Smooth muscle cell (in vitro differentiated cells): ENCODE data around the gene LGMN. TPM values are rescaled to one million over a fixed set of nuclear protein-coding genes. Genes with fewer than 3 reads are reported as not detected.

Source experiments
- DNase-seq: peaks from one replicate; lab custom pipeline; 2025; ENCODE audit not compliant: unreplicated experiment; lab: John Stamatoyannopoulos, UW
- H2AFZ ChIP-seq: fragments of 200-600 bp; sonication (generic); 2 replicates; pipeline ENCODE4 v1.6.0; 2016; ENCODE audit warnings: antibody characterized with exemption, low read depth, mild to moderate bottlenecking
- H3F3A ChIP-seq: fragments of 200-600 bp; sonication (generic); 2 replicates; pipeline ENCODE4 v1.6.0; 2017; ENCODE audit warnings: antibody characterized with exemption, low read depth
- H3K27ac ChIP-seq: fragments of 200-600 bp; sonication (generic); 2 replicates; pipeline ENCODE4 v1.5.1; 2016; ENCODE audit warnings: low read depth, mild to moderate bottlenecking
- H3K27me3 ChIP-seq: fragments of 200-600 bp; sonication (generic); 2 replicates; pipeline ENCODE4 v1.6.1; 2016; ENCODE audit warnings: low read depth, mild to moderate bottlenecking
- H3K36me3 ChIP-seq: fragments of 200-600 bp; sonication (generic); 2 replicates; pipeline ENCODE4 v1.5.1; 2016; ENCODE audit warnings: low read depth
- H3K4me1 ChIP-seq: fragments of 200-600 bp; sonication (generic); 2 replicates; pipeline ENCODE4 v1.5.1; 2016; ENCODE audit warnings: low read depth
- H3K4me2 ChIP-seq: fragments of 200-600 bp; sonication (generic); 2 replicates; pipeline ENCODE4 v1.6.0; 2016; ENCODE audit warnings: mild to moderate bottlenecking
- H3K4me3 ChIP-seq: fragments of 200-600 bp; sonication (generic); 2 replicates; pipeline ENCODE4 v1.5.1; 2016; ENCODE audit warnings: mild to moderate bottlenecking
- H3K79me2 ChIP-seq: fragments of 200-600 bp; sonication (generic); 2 replicates; pipeline ENCODE4 v1.6.0; 2016; ENCODE audit warnings: low read depth, mild to moderate bottlenecking
- H3K9ac ChIP-seq: fragments of 200-600 bp; sonication (generic); 2 replicates; pipeline ENCODE4 v1.6.0; 2016; ENCODE audit warnings: low read depth
- H3K9me3 ChIP-seq: fragments of 200-600 bp; sonication (generic); replicated peaks from 2 replicates; pipeline ENCODE4 v1.5.1; 2016; ENCODE audit warnings: low read depth
- H4K20me1 ChIP-seq: fragments of 200-600 bp; sonication (generic); 2 replicates; pipeline ENCODE4 v1.6.0; 2016; ENCODE audit warnings: low read depth
- CTCF ChIP-seq: fragments of 200-600 bp; sonication (generic); IDR thresholded peaks from 2 replicates; pipeline ENCODE4 v1.5.1; 2017; ENCODE audit warnings: borderline replicate concordance, mild to moderate bottlenecking, antibody characterized with exemption; ENCODE audit not compliant: insufficient read depth, poor library complexity, severe bottlenecking
- WGBS: methylation state at CpG from one replicate; pipeline ENCODE4 v1.1.7; 2016; ENCODE audit warnings: low lambda C conversion rate; 5-methylcytosine and 5-hydroxymethylcytosine counted together
- polyA plus RNA-seq: library from polyadenylated mRNA; unstranded; fragments of >200 nt; fragmentation: Nextera tagmentation; extraction: Ambion mirVana; gene quantifications from 2 replicates; pipeline ENCODE4 v1.2.1, GENCODE V29; 2016
- total RNA-seq: library from RNA; depleted of rRNA; stranded (reverse); fragments of >200 nt; gene quantifications from 2 replicates; pipeline ENCODE4 v1.2.3, GENCODE V29; 2014

LGMN gene
- total and polyA plus RNA-seq, 2 experiments from 2014 or later, result 124 to 133 TPM

GRCh38 chr14:92658160-92658559, 90.3 kb downstream of the LGMN start:
- no peak overlapping the region for H3K9ac ChIP-seq
- no peak overlapping the region for H3K4me3 ChIP-seq
- H3K27ac ChIP-seq, result no peak overlapping the region
- TF ChIP-seq CTCF, result no peak
- no peaks in the 10 kb centered on the region for H3F3A ChIP-seq
- no peaks in the 10 kb centered on the region for H4K20me1 ChIP-seq
- no peak overlapping the region for H2AFZ ChIP-seq
- H3K79me2 ChIP-seq, result no peaks in the 10 kb centered on the region
- H3K4me1 ChIP-seq, result no peaks in the 10 kb centered on the region
- no peak overlapping the region for H3K4me2 ChIP-seq
- DNase-seq, result no peak
- no peaks in the 10 kb centered on the region for H3K9me3 ChIP-seq
- no peaks in the 10 kb centered on the region for H3K36me3 ChIP-seq
- H3K27me3 ChIP-seq, result no peaks in the 10 kb centered on the region
- WGBS, result 88% methylated on average over 13 of the region's 13 CpGs

GRCh38 chr14:92657457-92658142, 90.8 kb downstream of the LGMN start:
- no peaks in the 10 kb centered on the region for H3K4me1 ChIP-seq
- no peaks in the 10 kb centered on the region for H3K36me3 ChIP-seq
- TF ChIP-seq CTCF, result no peak
- WGBS, result 87% methylated on average over 13 of the region's 13 CpGs
- DNase-seq, result no peak
- no peaks in the 10 kb centered on the region for H3K79me2 ChIP-seq
- no peak overlapping the region for H3K9ac ChIP-seq
- no peak overlapping the region for H3K4me3 ChIP-seq
- no peak overlapping the region for H2AFZ ChIP-seq
- no peak overlapping the region for H3K27ac ChIP-seq
- H3K9me3 ChIP-seq, result no peaks in the 10 kb centered on the region
- no peaks in the 10 kb centered on the region for H3F3A ChIP-seq
- no peak overlapping the region for H3K4me2 ChIP-seq
- H3K27me3 ChIP-seq, result no peaks in the 10 kb centered on the region
- no peaks in the 10 kb centered on the region for H4K20me1 ChIP-seq

DNA sequence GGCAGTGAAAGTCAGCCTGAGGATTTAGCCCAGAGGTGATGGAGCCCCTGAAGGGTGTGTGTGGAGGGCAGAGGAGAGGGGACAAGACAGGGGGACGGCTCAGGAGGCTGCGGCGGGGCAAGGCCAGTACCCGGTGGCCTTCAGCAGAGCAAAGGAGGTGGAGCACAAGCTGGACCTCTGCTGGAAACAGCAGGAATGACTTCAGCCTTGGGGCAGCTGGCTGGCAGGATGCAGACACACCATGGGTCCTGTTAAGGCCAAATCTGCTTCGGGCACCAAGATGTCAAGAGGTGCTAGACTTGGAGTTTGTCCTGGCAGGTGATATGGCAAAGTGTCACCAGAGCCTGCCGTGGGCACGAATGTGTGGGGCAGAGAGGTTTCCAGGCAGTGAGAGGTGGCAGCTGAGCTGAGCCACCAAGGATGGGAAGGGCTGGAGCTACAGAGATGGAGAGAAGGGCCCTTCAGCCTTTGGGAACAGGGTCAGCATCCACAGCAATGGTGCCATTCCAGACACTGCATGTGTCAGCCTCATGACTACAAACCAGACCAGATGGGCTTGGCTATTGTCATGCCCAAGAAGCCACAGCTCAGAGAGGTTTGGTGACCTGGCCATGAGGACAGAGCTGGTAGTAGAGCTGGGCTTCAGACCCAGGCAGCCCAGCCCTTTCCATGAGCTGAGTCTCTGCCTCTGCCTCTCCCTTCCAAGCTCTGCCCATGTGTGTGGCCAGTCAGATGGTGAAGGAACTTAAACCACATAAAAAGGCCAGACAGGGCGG, 91.9 kb downstream of the LGMN start:
- H3K9ac ChIP-seq, result no peak overlapping the region
- H3F3A ChIP-seq, result no peaks in the 10 kb centered on the region
- no peak overlapping the region for H3K4me2 ChIP-seq
- 96% methylated on average over 8 of the region's 8 CpGs for WGBS
- TF ChIP-seq CTCF, result no peak
- H3K9me3 ChIP-seq, result no peaks in the 10 kb centered on the region
- no peak for DNase-seq
- no peaks in the 10 kb centered on the region for H3K4me1 ChIP-seq
- H2AFZ ChIP-seq, result no peak overlapping the region
- no peaks in the 10 kb centered on the region for H3K79me2 ChIP-seq
- H4K20me1 ChIP-seq, result no peaks in the 10 kb centered on the region
- H3K36me3 ChIP-seq, result no peaks in the 10 kb centered on the region
- H3K27ac ChIP-seq, result no peak overlapping the region
- no peak overlapping the region for H3K4me3 ChIP-seq
- no peaks in the 10 kb centered on the region for H3K27me3 ChIP-seq
